Measurements from ENCODE around the gene MID2.
A peak's percentile ranks its signal among the peaks of the same experiment; 100 is the strongest.
"Not testable (repeated sequence)": the region's sequence is repeated elsewhere in the genome, so short reads cannot be mapped to it uniquely, and the experiment has no call there.

The MID2 gene

GRCh38 chrX:107825698-107826237, at the start of gene MID2:
Gene MID2, plus strand, starts transcription at chrX:107825866. Its CDS starts 561 bp downstream, at chrX:107826427.
- DNase-seq (ENCODE audit: low spot score), result peak; percentile 3

GRCh38 chrX:107776649-107777535, 48.8 kb upstream of the MID2 start:
- DNase-seq (ENCODE audit: low spot score), result peak; percentile 86

- no peak for DNase-seq (ENCODE audit: low spot score)
Measured at GRCh38 chrX:107777536-107777832, 48.2 kb upstream of the MID2 start, which contains the start of gene NCBP2L. Gene NCBP2L, plus strand, starts transcription at chrX:107777733. Its CDS starts 16,488 bp downstream, at chrX:107794221.

GRCh38 chrX:107780525-107780924, 45.1 kb upstream of the MID2 start:
- no peak for DNase-seq (ENCODE audit: low spot score)

- no peak for DNase-seq (ENCODE audit: low spot score)
Measured at GRCh38 chrX:107787827-107788226, 37.8 kb upstream of the MID2 start.

GRCh38 chrX:107804427-107804826, 21.2 kb upstream of the MID2 start:
- DNase-seq (ENCODE audit: low spot score), result no peak

GRCh38 chrX:107805179-107805578, 20.5 kb upstream of the MID2 start:
- DNase-seq (ENCODE audit: low spot score), result no peak

- DNase-seq (ENCODE audit: low spot score), result not testable (repeated sequence)
Measured at GRCh38 chrX:107810053-107810452, 15.6 kb upstream of the MID2 start.

GRCh38 chrX:107818900-107819521, 6.7 kb upstream of the MID2 start:
- DNase-seq (ENCODE audit: low spot score), result no peak

GRCh38 chrX:107823042-107823441, 2.6 kb upstream of the MID2 start:
- DNase-seq (ENCODE audit: low spot score), result no peak

- DNase-seq (ENCODE audit: low spot score), result no peak
Measured at GRCh38 chrX:107823456-107823855, 2.2 kb upstream of the MID2 start.

GRCh38 chrX:107826238-107827029, 768 bp downstream of the MID2 start:
- DNase-seq (ENCODE audit: low spot score), result peak; percentile 26

GRCh38 chrX:107827030-107827831, 1.6 kb downstream of the MID2 start:
- peak; percentile 7 for DNase-seq (ENCODE audit: low spot score)

- DNase-seq (ENCODE audit: low spot score), result no peak
Measured at GRCh38 chrX:107827852-107828251, 2.2 kb downstream of the MID2 start.

GRCh38 chrX:107829878-107830277, 4.2 kb downstream of the MID2 start:
- no peak for DNase-seq (ENCODE audit: low spot score)

- DNase-seq (ENCODE audit: low spot score), result peak; percentile 12
Measured at GRCh38 chrX:107831071-107831730, 5.5 kb downstream of the MID2 start.

GRCh38 chrX:107834275-107835201, 8.9 kb downstream of the MID2 start:
- DNase-seq (ENCODE audit: low spot score), result no peak

GRCh38 chrX:107836958-107837357, 11.3 kb downstream of the MID2 start:
- no peak for DNase-seq (ENCODE audit: low spot score)

GRCh38 chrX:107840971-107841370, 15.3 kb downstream of the MID2 start:
- no peak for DNase-seq (ENCODE audit: low spot score)

Data from globus pallidus (tissue), 1 donor.